SK-N-MC (cell line): ENCODE measurements around the gene FLNC.

Experiments
- DNase-seq: peaks from one replicate; pipeline ENCODE4 v3.0.0-alpha.2; 2011; ENCODE audit warnings: low read depth, low spot score
- H3K27ac ChIP-seq: fragments of 200-600 bp; sonication (generic); 2 replicates; pipeline ENCODE4 v1.5.1; 2016; ENCODE audit warnings: mixed run types
- H3K36me3 ChIP-seq: fragments of 200-600 bp; sonication (generic); 2 replicates; pipeline ENCODE4 v1.6.1; 2017; ENCODE audit warnings: antibody characterized with exemption, low read length, mixed read lengths; ENCODE audit not compliant: insufficient read depth
- H3K4me3 ChIP-seq: fragments of 200-600 bp; sonication (generic); 2 replicates; pipeline ENCODE4 v1.5.1; 2016
- H3K9ac ChIP-seq: fragments of 200-600 bp; sonication (generic); 2 replicates; pipeline ENCODE4 v1.8.0; 2017; ENCODE audit warnings: mixed run types, mixed read lengths; ENCODE audit not compliant: insufficient read length
- H3K9me3 ChIP-seq: fragments of 200-600 bp; sonication (generic); 2 replicates; pipeline ENCODE4 v1.6.1; 2017; ENCODE audit warnings: low read depth, mild to moderate bottlenecking, antibody characterized with exemption, low read length, moderate library complexity, mixed read lengths
- EZH2 ChIP-seq: fragments of 200-600 bp; sonication (generic); IDR thresholded peaks from one replicate; pipeline ENCODE4 v1.6.1; 2017; ENCODE audit warnings: antibody characterized with exemption
- FOXP2 ChIP-seq: optimal IDR thresholded peaks from 2 replicates; pipeline ENCODE3; 2011; ENCODE audit warnings: mild to moderate bottlenecking, moderate library complexity; ENCODE audit not compliant: insufficient read depth; ENCODE audit errors: extremely low read length, control extremely low read depth
- POLR2AphosphoS5 ChIP-seq: IDR thresholded peaks from 2 replicates; pipeline ENCODE4 v1.6.1; 2012; ENCODE audit warnings: mild to moderate bottlenecking, low read depth, low read length, borderline replicate concordance

Gene FLNC

GRCh38 chr7:128852537-128853254 is 22.5 kb downstream of the FLNC start:
- no peak overlapping the region for H3K9ac ChIP-seq
- H3K36me3 ChIP-seq = peaks cover 20% of the 10 kb centered on the region; the same call in 1 of the 2 replicates
- H3K27ac ChIP-seq = no peak overlapping the region
- DNase-seq = no peak
- no peaks in the 10 kb centered on the region for H3K9me3 ChIP-seq
- TF ChIP-seq EZH2 (no peak), POLR2AphosphoS5 (no peak), FOXP2 (no peak)
- no peak overlapping the region for H3K4me3 ChIP-seq

- Histone ChIP-seq H3K36me3 (peaks cover 20% of the 10 kb centered on the region; the same call in 1 of the 2 replicates), H3K27ac (no peak overlapping the region), H3K9me3 (no peaks in the 10 kb centered on the region), H3K9ac (no peak overlapping the region), H3K4me3 (no peak overlapping the region)
- TF ChIP-seq FOXP2 (no peak), EZH2 (no peak), POLR2AphosphoS5 (no peak)
- no peak for DNase-seq
Measured at GRCh38 chr7:128853799-128854198, 23.6 kb downstream of the FLNC start.

DNA sequence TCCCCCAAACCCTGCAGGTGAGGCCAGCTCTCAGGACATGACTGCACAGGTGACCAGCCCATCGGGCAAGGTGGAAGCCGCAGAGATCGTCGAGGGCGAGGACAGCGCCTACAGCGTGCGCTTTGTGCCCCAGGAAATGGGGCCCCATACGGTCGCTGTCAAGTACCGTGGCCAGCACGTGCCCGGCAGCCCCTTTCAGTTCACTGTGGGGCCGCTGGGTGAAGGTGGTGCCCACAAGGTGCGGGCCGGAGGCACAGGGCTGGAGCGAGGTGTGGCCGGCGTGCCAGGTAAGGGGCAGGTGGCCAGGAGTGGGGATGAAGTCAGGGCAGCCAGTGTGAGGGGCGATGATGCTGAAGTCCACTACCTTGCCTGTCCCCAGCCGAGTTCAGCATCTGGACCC is 24.2 kb downstream of the FLNC start:
- Histone ChIP-seq H3K9me3 (no peaks in the 10 kb centered on the region), H3K9ac (no peak overlapping the region), H3K36me3 (peaks cover 20% of the 10 kb centered on the region; the same call in 1 of the 2 replicates), H3K27ac (no peak overlapping the region), H3K4me3 (no peak overlapping the region)
- DNase-seq = no peak
- no peak for TF ChIP-seq FOXP2
- TF ChIP-seq EZH2 = no peak
- no peak for TF ChIP-seq POLR2AphosphoS5

DNA sequence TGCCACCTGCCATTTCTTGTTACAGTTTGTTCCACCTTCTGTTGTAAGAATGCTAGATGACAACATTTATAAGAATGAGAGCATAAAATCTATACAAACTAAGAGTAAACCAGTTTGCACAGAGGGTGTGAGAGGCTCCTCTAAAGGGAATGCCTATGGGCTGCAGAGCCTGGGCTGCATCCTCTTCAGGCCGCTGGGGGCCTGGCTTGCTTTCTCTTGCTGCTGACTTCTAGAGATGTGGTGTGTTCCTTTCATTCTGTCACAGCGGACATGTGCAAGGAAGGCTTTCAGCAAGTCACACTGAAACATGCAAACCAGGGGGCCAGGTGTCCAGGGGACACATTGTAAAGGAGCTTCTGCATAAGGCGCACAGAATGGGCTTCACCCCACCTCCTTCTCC is 25.4 kb downstream of the FLNC start:
- TF ChIP-seq POLR2AphosphoS5 (no peak), EZH2 (no peak)
- Histone ChIP-seq H3K36me3 (peaks cover 20% of the 10 kb centered on the region; the same call in 1 of the 2 replicates), H3K9me3 (no peaks in the 10 kb centered on the region), H3K9ac (no peak overlapping the region), H3K4me3 (no peak overlapping the region), H3K27ac (no peak overlapping the region)
- no peak for DNase-seq

DNA sequence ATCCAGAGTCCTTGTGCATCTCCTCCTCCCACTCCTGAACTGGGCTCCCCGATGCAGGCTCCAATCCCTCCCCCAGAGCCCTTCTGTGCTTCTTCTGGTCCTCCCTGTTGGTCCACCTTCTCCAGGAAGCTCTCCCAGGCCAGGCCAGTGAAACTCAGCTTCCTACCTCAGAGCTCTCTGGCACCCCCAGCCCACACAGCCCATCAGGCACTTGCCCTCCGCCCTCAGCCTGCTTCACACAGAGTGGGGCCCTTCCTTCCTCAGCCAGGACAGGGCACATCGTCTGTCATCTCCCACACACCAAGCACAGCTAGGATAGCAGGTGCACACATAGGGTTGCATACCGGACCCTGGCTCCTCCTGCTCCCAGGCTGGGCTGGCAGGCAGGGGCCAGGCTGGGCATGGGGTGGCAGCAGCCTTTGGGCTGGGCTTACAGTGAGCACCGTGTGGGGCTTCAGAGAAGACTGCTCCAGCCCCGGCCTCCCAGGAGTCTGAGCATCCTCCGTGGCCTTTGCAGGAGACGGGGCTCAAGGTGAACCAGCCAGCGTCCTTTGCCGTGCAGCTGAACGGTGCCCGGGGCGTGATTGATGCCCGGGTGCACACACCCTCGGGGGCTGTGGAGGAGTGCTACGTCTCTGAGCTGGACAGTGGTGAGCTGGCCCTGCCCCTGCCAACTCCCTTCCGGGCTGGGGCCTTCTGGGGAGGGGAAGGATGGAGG is 26.0 kb downstream of the FLNC start:
- Histone ChIP-seq H3K4me3 (no peak overlapping the region), H3K9me3 (no peaks in the 10 kb centered on the region), H3K9ac (no peak overlapping the region), H3K36me3 (peaks cover 18% of the 10 kb centered on the region; the same call in 1 of the 2 replicates), H3K27ac (no peak overlapping the region)
- no peak for DNase-seq
- TF ChIP-seq FOXP2 (no peak), POLR2AphosphoS5 (no peak), EZH2 (no peak)

- no peak for DNase-seq
- H3K9me3 ChIP-seq = no peaks in the 10 kb centered on the region
- no peak for TF ChIP-seq FOXP2
- TF ChIP-seq EZH2 = no peak
- no peak for TF ChIP-seq POLR2AphosphoS5
- peaks cover 4% of the 10 kb centered on the region; the same call in 1 of the 2 replicates for H3K36me3 ChIP-seq
- H3K27ac ChIP-seq = no peak overlapping the region
- H3K9ac ChIP-seq = no peak overlapping the region
- H3K4me3 ChIP-seq = no peak overlapping the region
Measured at GRCh38 chr7:128858380-128859231, 28.4 kb downstream of the FLNC start.

GRCh38 chr7:128859232-128860157 is 29.3 kb downstream of the FLNC start:
- peaks cover 4% of the 10 kb centered on the region; the same call in 1 of the 2 replicates for H3K36me3 ChIP-seq
- DNase-seq = no peak
- no peak overlapping the region for H3K27ac ChIP-seq
- TF ChIP-seq FOXP2 (no peak), POLR2AphosphoS5 (no peak), EZH2 (no peak)
- H3K4me3 ChIP-seq = no peak overlapping the region
- no peaks in the 10 kb centered on the region for H3K9me3 ChIP-seq
- no peak overlapping the region for H3K9ac ChIP-seq
